K562 (cell line): ENCODE measurements around the gene L3MBTL3. TPM values are rescaled to one million over a fixed set of nuclear protein-coding genes. Genes with fewer than 3 reads are reported as not detected.

ENCODE experiments used
- ATAC-seq: fragments of 200-7000 bp; cut with Tn5 transposase; 3 replicates; pipeline ENCODE4 v1.9.1; 2020; ENCODE audit warnings: moderate library complexity
- BruUV-seq: library from RNA; stranded (reverse); fragments of 400-500 nt; replicated peaks from 2 replicates; lab custom pipeline; 2021; lab: Mats Ljungman, UMichigan
- CTCF ChIA-PET: fragments of 300-600 bp; formaldehyde crosslinking; extraction: SDS; loops from one replicate; lab custom pipeline; 2021; ENCODE audit warnings: low intra/inter-chr PET ratio; lab: Yijun Ruan, JAX
- POLR2A ChIA-PET: fragments of 300-600, 350-650 bp; sonication (Branson Sonifier 250); formaldehyde crosslinking; extraction: SDS; loops from one replicate; lab custom pipeline; 2021; ENCODE audit warnings: antibody characterized with exemption, inconsistent platforms; lab: Yijun Ruan, JAX
- DNase-seq, 4 experiments: peaks; one replicate each; pipeline versions ENCODE4 v3.0.0 to v3.0.0-alpha.2; 2011 to 2018; ENCODE audit warnings: low spot score in 3 of 4, mixed read lengths in 3 of 4; ENCODE audit errors: extremely low read depth in 1 of 4
- FAIRE-seq: peaks from 2 replicates; lab custom pipeline; 2011; peaks lifted over from hg19 to GRCh38; lab: Jason Lieb, UNC
- H2AFZ ChIP-seq: 2 replicates; pipeline ENCODE4 v1.6.0; 2011; ENCODE audit warnings: low read depth, low read length, control low read depth, inconsistent platforms
- H3K27ac ChIP-seq: fragments of 200-600 bp; 3 replicates; pipeline ENCODE4 v1.8.0; 2011; ENCODE audit warnings: low read depth, mild to moderate bottlenecking, control low read depth, inconsistent platforms, low read length, moderate library complexity, mixed read lengths; ENCODE audit errors: extremely low read depth
- H3K27me3 ChIP-seq, 2 experiments: fragments of 300-600 bp in 1 of 2; 2 replicates in 1 of 2; 3 replicates in 1 of 2; pipeline versions ENCODE4 v1.6.0 to v1.8.0; 2011; ENCODE audit warnings: inconsistent platforms in 2 of 2, low read length in 2 of 2, mild to moderate bottlenecking in 1 of 2, mixed read lengths in 1 of 2, moderate library complexity in 1 of 2; ENCODE audit not compliant: control insufficient read depth in 2 of 2, insufficient read depth in 2 of 2
- H3K36me3 ChIP-seq: fragments of 300-600 bp; 3 replicates; pipeline ENCODE4 v1.8.0; 2011; ENCODE audit warnings: mild to moderate bottlenecking, low read length, inconsistent platforms; ENCODE audit not compliant: control insufficient read depth, insufficient read depth
- H3K4me1 ChIP-seq, 2 experiments: fragments of 200-600 bp in 1 of 2; replicated peaks in 1 of 2; 2 replicates in 1 of 2; 3 replicates in 1 of 2; pipeline versions ENCODE4 v1.5.1 to v1.8.0; 2011; ENCODE audit warnings: inconsistent platforms in 2 of 2, low read length in 2 of 2, mild to moderate bottlenecking in 1 of 2, mixed read lengths in 1 of 2, moderate library complexity in 1 of 2; ENCODE audit not compliant: control insufficient read depth in 2 of 2, insufficient read depth in 2 of 2
- H3K4me2 ChIP-seq: 2 replicates; pipeline ENCODE4 v1.6.1; 2011; ENCODE audit warnings: low read length, control low read depth, inconsistent platforms, mixed read lengths; ENCODE audit not compliant: insufficient read depth
- H3K4me3 ChIP-seq: fragments of 200-600 bp; sonication (generic), shearing (Covaris generic); 2 replicates; pipeline ENCODE4 v1.5.1; 2016; ENCODE audit warnings: control low read depth, inconsistent platforms
- H3K79me2 ChIP-seq: fragments of 200-600 bp; 3 replicates; pipeline ENCODE4 v1.8.0; 2011; ENCODE audit warnings: low read length, inconsistent platforms; ENCODE audit not compliant: control insufficient read depth, insufficient read depth
- H3K9ac ChIP-seq, 2 experiments: 2 replicates each; pipeline versions ENCODE4 v1.6.0 to v1.6.1; 2011; ENCODE audit warnings: low read depth in 2 of 2, low read length in 2 of 2, control low read depth in 1 of 2, inconsistent platforms in 1 of 2, mild to moderate bottlenecking in 1 of 2, mixed read lengths in 1 of 2; ENCODE audit not compliant: insufficient read depth in 1 of 2
- H3K9me1 ChIP-seq: one replicate; pipeline ENCODE4 v1.6.0; 2011; ENCODE audit warnings: inconsistent platforms, mild to moderate bottlenecking, low read length, moderate library complexity; ENCODE audit not compliant: control insufficient read depth, insufficient read depth
- H3K9me3 ChIP-seq: replicated peaks from 2 replicates; pipeline ENCODE4 v1.5.1; 2011; ENCODE audit warnings: low read depth, low read length, inconsistent platforms; ENCODE audit not compliant: control insufficient read depth, insufficient read depth
- H4K20me1 ChIP-seq: replicated peaks from 2 replicates; pipeline ENCODE4 v1.6.1; 2011; ENCODE audit warnings: low read length, inconsistent platforms, mixed read lengths; ENCODE audit not compliant: control insufficient read depth, insufficient read depth
- HMBOX1 ChIP-seq: sonication (generic); IDR thresholded peaks from 2 replicates; pipeline ENCODE4 v1.6.1; 2016
- NFATC3 ChIP-seq: fragments of 450-650 bp; IDR thresholded peaks from 2 replicates; pipeline ENCODE4 v1.6.1; 2017; ENCODE audit warnings: mild to moderate bottlenecking
- ZNF324 ChIP-seq: fragments of 250-450 bp; sonication (Bioruptor Pico); IDR thresholded peaks from 2 replicates; pipeline ENCODE4 v1.4.0; 2020; ENCODE audit warnings: mild to moderate bottlenecking
- ZNF57 ChIP-seq: fragments of 450-650 bp; formaldehyde crosslinking; IDR thresholded peaks from 2 replicates; pipeline ENCODE4 v1.4.0; 2020; ENCODE audit warnings: mild to moderate bottlenecking, moderate library complexity
- ZNF592 ChIP-seq: fragments of 450-650 bp; IDR thresholded peaks from 2 replicates; pipeline ENCODE4 v1.6.1; 2017; ENCODE audit warnings: antibody characterized with exemption, mild to moderate bottlenecking
- ZNF696 ChIP-seq: fragments of 250-450 bp; sonication (Bioruptor Pico); conservative IDR thresholded peaks from 2 replicates; pipeline ENCODE4 v1.4.0; 2020; ENCODE audit warnings: mild to moderate bottlenecking, moderate library complexity
- WGBS: fragments of 100-300 bp; shearing (Covaris generic); methylation state at CpG from one replicate; pipeline ENCODE4 v1.1.6; 2016; ENCODE audit warnings: low coverage, mixed read lengths; ENCODE audit not compliant: insufficient coverage; ENCODE audit errors: missing lambda C conversion rate; 5-methylcytosine and 5-hydroxymethylcytosine counted together
- in situ Hi-C: fragments of 300-500 bp; cut with MboI; formaldehyde crosslinking; loops from 4 replicates; pipeline ENCODE4 v1.15.0; 2018; ENCODE audit warnings: inconsistent platforms, mixed read lengths
- intact Hi-C: fragments of 100-400 bp; cut with micrococcal nuclease; formaldehyde crosslinking; loops from 2 replicates; pipeline ENCODE4 v1.14.2; 2022
- polyA plus RNA-seq, 8 experiments: library from polyadenylated mRNA; depleted of rRNA in 4 of 8; stranded (reverse) in 5 of 8; unstranded in 3 of 8; fragments of >200 nt; fragmentation: Nextera tagmentation in 2 of 8; fragmentation: Illumina TruSeq in 1 of 8; extraction: Ambion mirVana in 2 of 8; extraction: Trizol in 1 of 8; gene quantifications; 2 replicates each; pipeline versions ENCODE4 v1.2.1 to v1.2.3, GENCODE V29; 2011 to 2014; ENCODE audit warnings: inconsistent platforms in 1 of 8, missing spikeins in 1 of 8
- total RNA-seq, 7 experiments: library from RNA; depleted of rRNA in 6 of 7; stranded (reverse); fragments of >200 nt in 6 of 7; fragmentation: Illumina TruSeq in 2 of 7; extraction: Trizol in 2 of 7; gene quantifications; 2 replicates each; pipeline versions ENCODE4 v1.2.1 to v1.2.3, GENCODE V29; 2011 to 2021; ENCODE audit warnings: low replicate concordance in 1 of 7
- TF ChIP-seq, protein P1 (sequence below): fragments of 450-650 bp; formaldehyde crosslinking; IDR thresholded peaks from 2 replicates; pipeline ENCODE4 v1.4.0; 2022; ENCODE audit warnings: missing genetic modification characterization
- TF ChIP-seq, protein P2 (sequence below): sonication (generic); formaldehyde crosslinking; IDR thresholded peaks from 2 replicates; pipeline ENCODE4 v1.9.0; 2022; ENCODE audit warnings: mild to moderate bottlenecking, missing genetic modification reagents

The L3MBTL3 gene
- total and polyA plus RNA-seq, 9 of the 15 experiments (the other 6 are each of a cell fraction or from before 2014, with no cell fraction given) = 0.83 to 6.9 (median 5.4) TPM

- ATAC-seq (no peak), DNase-seq (no peak), FAIRE-seq (no peak)
- no peak overlapping the region for H3K4me3 ChIP-seq
- no peaks in the 10 kb centered on the region for H3K79me2 ChIP-seq
- in situ Hi-C loops = no loop called here
- no peak overlapping the region for H3K27ac ChIP-seq
- BruUV-seq = no TSS peak
- H2AFZ ChIP-seq = no peak overlapping the region
- TF ChIP-seq ZNF696 (CRISPR knock-in tag) (no peak), ZNF592 (no peak), NFATC3 (no peak), ZNF324 (no peak), ZNF57 (no peak), HMBOX1 (no peak)
- TF ChIP-seq, protein P1, sequence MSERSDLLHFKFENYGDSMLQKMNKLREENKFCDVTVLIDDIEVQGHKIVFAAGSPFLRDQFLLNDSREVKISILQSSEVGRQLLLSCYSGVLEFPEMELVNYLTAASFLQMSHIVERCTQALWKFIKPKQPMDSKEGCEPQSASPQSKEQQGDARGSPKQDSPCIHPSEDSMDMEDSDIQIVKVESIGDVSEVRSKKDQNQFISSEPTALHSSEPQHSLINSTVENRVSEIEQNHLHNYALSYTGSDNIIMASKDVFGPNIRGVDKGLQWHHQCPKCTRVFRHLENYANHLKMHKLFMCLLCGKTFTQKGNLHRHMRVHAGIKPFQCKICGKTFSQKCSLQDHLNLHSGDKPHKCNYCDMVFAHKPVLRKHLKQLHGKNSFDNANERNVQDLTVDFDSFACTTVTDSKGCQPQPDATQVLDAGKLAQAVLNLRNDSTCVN (CRISPR knock-in tag) = no peak
- TF ChIP-seq, protein P2, sequence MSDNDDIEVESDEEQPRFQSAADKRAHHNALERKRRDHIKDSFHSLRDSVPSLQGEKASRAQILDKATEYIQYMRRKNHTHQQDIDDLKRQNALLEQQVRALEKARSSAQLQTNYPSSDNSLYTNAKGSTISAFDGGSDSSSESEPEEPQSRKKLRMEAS = no peak
- H3K27me3 ChIP-seq = peaks cover 2 to 10% of the 10 kb centered on the region in 2 experiments; a peak in 3 of 5 replicates
- H3K9me1 ChIP-seq = no peaks in the 10 kb centered on the region
- no peak overlapping the region for H3K9ac ChIP-seq
- no peaks in the 10 kb centered on the region for H3K36me3 ChIP-seq
- H4K20me1 ChIP-seq = no peaks in the 10 kb centered on the region
- POLR2A ChIA-PET = no interaction called here
- intact Hi-C loops = no loop called here
- no peak overlapping the region for H3K4me2 ChIP-seq
- WGBS = 6% methylated on average over 1 of the region's 1 CpG
- CTCF ChIA-PET = no interaction called here
- H3K4me1 ChIP-seq = no peaks in the 10 kb centered on the region; a peak in 1 of 5 replicates
- no peaks in the 10 kb centered on the region for H3K9me3 ChIP-seq
These were observed 158.0 kb downstream of the L3MBTL3 start for GRCh38 chr6:130176378-130176777.
